EL (cell line): ENCODE data around the gene AP1S1.
A peak's percentile ranks its signal among the peaks of the same experiment; 100 is the strongest.
"Not testable (repeated sequence)": the region's sequence is repeated elsewhere in the genome, so short reads cannot be mapped to it uniquely, and the experiment has no call there.

Experiments
- DNase-seq: peaks from one replicate; pipeline ENCODE4 v3.0.0-alpha.2; 2016

The AP1S1 gene

GRCh38 chr7:101172005-101172853 lies 18.0 kb downstream of the AP1S1 start:
- DNase-seq: no peak

- peak; percentile 87 for DNase-seq
Measured at GRCh38 chr7:101172854-101173751, 18.8 kb downstream of the AP1S1 start.

DNA sequence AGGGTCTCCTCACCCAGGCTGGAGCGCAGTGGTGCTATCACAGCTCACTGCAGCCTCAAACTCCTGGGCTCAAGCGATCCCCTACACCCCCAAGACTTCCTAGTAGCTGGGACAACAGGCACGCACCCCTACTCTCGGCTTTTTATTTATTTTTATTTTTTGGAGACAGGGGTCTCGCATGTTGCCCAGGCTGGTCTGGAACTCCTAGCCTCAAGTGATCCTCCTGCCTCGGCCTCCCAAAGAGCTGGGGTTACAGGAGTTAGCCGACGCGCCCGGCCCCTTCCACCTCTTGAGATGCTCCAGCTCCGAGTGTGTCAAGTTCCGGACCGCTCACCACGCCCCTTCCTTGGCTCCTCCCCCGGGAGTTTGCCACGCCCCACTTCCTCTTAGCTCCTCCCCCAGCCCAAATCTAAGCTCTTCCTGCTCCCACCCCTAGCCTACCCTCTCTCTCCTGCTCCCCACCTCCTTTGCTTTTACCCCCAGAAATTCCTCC lies 19.5 kb downstream of the AP1S1 start:
- DNase-seq: peak; percentile 66

GRCh38 chr7:101174322-101174854 lies 20.1 kb downstream of the AP1S1 start:
- no peak for DNase-seq

DNA sequence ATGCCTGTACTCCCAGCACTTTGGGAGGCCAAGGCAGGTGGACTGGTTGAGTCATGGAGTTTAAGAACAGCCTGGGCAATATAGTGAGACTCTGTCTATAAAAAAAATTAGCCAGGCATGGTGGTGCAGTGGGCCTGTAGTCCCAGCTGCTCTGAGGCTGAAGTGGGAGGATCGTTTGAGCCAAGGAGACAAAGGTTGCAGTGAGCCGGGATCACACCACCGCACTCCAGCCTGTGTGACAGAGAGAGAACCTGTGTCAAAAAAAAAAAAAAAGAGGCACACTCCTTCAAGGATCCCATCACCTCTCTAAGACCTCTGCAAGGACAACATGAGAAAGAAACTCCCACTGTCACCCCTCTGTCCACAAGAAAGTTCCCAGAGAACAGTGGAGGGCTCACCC lies 21.4 kb downstream of the AP1S1 start:
- no peak for DNase-seq

- DNase-seq: no peak
Measured at GRCh38 chr7:101177644-101178043, 23.4 kb downstream of the AP1S1 start.

DNA sequence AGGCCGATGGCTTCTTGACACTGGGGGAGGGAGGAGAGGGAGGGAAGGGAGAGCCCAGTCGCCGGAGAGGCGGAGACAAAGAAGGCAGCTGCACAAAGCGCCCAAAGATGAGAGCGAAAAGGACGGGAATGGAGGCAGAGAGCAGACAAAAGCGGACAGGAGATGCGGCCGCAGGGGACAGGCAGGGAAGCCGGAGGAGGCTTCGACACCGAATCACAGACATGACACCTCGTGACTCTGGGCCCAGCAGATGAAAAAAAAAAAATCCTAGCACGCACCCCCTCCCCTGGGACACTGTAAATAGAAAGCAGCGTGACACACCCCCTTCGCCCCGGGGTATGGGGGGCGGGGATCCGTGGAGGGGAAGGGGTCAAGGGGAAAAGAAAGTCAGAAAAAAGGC lies 24.8 kb downstream of the AP1S1 start:
- no peak for DNase-seq

DNA sequence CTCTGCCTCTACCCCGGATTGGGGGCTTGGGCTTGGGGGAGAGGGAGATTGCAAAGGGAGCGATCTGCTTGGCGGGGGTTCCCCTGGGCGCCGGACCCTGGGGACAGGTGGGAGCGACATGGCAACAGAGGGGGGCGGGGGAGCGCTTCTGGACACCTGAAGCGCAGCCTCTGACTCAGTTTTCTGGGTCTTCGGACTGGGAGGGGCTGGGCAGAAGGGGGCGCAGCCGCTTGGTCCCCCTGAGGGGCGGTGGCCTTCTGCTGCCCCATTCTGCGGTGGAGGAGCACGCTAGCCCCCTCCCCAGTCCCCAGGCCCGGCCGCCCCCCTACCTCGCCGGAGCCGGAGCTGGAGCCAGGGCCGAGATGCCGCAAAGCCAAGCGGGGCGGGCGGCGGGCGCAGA lies 25.4 kb downstream of the AP1S1 start:
- no peak for DNase-seq

- DNase-seq: no peak
Measured at GRCh38 chr7:101180130-101180755, 26.0 kb downstream of the AP1S1 start, which contains the start of gene NAT16. NAT16 (minus strand) TSS chr7:101180293; CDS start chr7:101174807, 5,486 bp downstream.

- DNase-seq: peak; percentile 73
Measured at GRCh38 chr7:101185258-101185839, 31.1 kb downstream of the AP1S1 start.

GRCh38 chr7:101186194-101186593 lies 31.9 kb downstream of the AP1S1 start:
- no peak for DNase-seq

DNA sequence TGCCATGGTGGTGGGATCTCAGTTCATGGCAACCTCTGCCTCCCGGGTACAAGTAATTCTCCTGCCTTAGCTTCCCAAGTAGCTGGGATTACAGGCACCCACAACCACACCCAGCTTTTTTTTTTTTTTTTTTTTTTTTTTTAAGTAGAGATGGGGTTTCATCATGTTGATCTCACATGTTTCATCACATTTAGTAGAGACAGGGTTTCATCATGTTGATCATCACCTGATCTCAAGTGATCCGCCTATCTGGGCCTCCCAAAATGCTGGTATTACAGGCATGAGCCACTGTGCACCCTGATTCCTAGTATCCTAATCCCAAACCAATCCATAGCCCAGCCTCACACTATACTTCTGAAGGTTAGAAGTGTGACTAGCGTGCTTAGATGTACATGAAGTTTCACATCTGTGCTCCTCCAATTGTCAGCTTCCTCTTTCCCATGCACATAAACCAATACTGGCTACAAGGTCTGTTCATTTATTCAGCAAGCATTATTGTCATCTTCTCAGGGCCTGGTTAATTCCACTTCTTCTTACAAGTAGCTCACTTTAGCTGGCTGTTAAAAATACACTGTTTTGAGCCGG lies 32.7 kb downstream of the AP1S1 start:
- no peak for DNase-seq

GRCh38 chr7:101189109-101189508 lies 34.8 kb downstream of the AP1S1 start:
- DNase-seq: no peak

- no peak for DNase-seq
Measured at GRCh38 chr7:101195884-101196283, 41.6 kb downstream of the AP1S1 start.

- DNase-seq: no peak
Measured at GRCh38 chr7:101197991-101198390, 43.7 kb downstream of the AP1S1 start.

- DNase-seq: no peak
Measured at GRCh38 chr7:101198476-101198875, 44.2 kb downstream of the AP1S1 start.

GRCh38 chr7:101199522-101199921 lies 45.2 kb downstream of the AP1S1 start:
- DNase-seq: not testable (repeated sequence)

DNA sequence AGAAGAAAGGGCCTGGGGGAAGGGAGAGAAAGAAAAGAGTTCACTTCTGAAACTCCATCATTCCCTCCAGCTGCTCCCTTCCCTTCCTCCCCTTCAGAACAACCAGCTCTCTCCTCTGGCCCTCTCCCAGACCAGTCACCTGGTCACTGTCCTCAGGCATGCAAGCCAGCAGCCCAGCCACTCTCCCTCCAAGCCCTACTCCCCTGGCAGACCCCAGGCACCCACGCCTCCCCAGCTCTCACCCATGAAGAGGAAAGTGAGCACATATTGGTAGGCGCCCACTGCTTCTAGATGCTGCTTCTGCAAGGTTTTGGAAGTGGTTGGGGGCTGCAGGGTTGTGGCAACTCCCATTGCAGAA lies 46.2 kb downstream of the AP1S1 start:
- DNase-seq: no peak

DNA sequence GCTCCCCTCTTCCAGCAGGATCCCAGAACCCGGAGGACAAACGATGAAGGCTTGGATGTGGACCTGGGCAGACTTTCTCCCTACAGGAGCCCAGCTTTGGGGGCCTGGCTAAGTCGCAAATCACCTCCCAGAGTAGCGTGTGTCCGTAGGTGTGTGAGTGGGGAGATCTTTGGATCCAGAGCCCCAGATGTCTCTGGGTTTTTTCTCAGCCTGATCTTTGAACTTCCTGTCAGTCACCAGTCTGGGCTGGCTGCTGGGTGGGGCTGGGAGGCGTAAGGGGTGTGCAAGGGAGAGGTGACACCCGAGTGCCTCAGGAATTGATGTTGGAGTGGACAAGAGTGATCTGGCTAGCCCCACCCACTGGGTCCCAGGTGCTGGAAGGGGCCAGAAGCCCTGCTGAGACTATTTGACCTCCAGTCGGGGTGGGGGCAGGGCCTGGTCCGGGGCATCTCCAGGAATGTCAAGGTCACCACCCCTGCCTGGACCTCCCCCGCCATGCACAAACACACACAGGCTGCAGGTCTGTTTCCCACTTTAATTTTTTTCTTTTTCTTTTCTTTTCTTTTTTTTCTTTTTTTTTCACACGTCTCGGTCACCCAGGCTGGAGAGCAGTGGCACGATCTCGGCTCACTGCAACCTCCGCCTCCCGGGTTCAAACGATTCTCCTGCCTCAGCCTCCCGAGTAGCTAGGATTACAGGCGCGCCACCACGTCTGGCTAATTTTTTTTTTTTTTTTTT lies 46.8 kb downstream of the AP1S1 start, which contains the start of gene MOGAT3:
MOGAT3 (minus strand) TSS at position 175 of the 738 bp plus-strand sequence. CDS start 182 bp downstream, outside the sequence.
- no peak for DNase-seq

DNA sequence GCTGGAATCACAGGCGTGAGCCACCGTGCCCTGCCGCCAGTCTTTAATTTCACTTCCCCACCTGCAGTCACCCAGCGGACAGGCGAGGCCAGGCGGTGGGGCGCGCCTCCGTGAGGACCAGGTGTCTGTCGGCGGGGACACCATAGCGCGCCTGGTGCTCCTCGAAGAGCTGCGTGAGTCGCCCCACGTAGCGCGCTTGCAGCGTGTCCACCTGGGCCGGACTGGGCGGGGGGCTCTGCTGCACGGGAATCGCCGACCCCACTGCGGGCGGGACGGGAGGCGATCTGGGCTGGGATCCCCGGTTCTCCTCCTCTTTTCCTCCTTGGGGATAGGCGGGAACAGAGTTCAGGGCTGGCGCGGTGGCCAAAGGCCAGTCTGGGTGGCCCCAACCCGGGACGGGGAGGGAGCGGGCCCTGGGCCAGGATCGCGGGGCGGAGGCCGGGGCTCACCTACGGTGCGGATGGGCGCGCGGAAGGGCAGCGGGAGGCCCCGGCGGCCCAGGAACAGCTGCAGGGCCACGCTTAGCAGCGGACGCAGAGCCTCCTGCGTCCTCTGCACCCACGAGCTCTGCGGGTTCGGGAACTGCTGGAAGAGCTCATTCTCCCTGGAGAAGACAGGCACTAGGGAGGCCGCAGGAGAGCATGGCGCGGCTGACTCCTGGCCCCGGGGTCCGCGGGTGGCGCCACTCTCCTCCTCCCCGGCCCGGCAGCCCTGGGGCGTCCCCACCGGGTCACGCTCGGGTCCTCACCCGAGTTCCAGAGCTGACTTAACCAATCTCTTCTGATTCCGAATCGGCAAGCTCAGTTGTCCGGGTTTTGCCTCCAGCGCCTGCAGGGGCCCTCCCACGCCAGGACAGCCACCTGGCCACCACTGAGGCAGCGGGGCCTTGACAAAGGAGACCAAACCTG lies 47.7 kb downstream of the AP1S1 start:
- no peak for DNase-seq
